K562 (cell line): ENCODE data around the gene CCNL2. TPM values are rescaled to one million over a fixed set of nuclear protein-coding genes. Genes with fewer than 3 reads are reported as not detected.
A peak's percentile ranks its signal among the peaks of the same experiment; 100 is the strongest.

Source experiments
- MTA3 ChIP-seq: fragments of 450-650 bp; formaldehyde crosslinking; IDR thresholded peaks from 2 replicates; pipeline ENCODE4 v1.6.1; 2017; ENCODE audit warnings: mild to moderate bottlenecking, borderline replicate concordance
- PHF8 ChIP-seq: fragments of 200-600 bp; sonication (generic); IDR thresholded peaks from 2 replicates; pipeline ENCODE4 v1.6.1; 2012; ENCODE audit warnings: mixed run types, mild to moderate bottlenecking, inconsistent platforms, low read length, moderate library complexity, borderline replicate concordance
- ZNF583 ChIP-seq: fragments of 250-450 bp; sonication (Bioruptor Pico); IDR thresholded peaks from 2 replicates; pipeline ENCODE4 v1.4.0; 2020
- polyA plus RNA-seq, 8 experiments: library from polyadenylated mRNA; depleted of rRNA in 4 of 8; stranded (reverse) in 5 of 8; unstranded in 3 of 8; fragments of >200 nt; fragmentation: Nextera tagmentation in 2 of 8; fragmentation: Illumina TruSeq in 1 of 8; extraction: Ambion mirVana in 2 of 8; extraction: Trizol in 1 of 8; gene quantifications; 2 replicates each; pipeline versions ENCODE4 v1.2.1 to v1.2.3, GENCODE V29; 2011 to 2014; ENCODE audit warnings: inconsistent platforms in 1 of 8, missing spikeins in 1 of 8
- total RNA-seq, 7 experiments: library from RNA; depleted of rRNA in 6 of 7; stranded (reverse); fragments of >200 nt in 6 of 7; fragmentation: Illumina TruSeq in 2 of 7; extraction: Trizol in 2 of 7; gene quantifications; 2 replicates each; pipeline versions ENCODE4 v1.2.1 to v1.2.3, GENCODE V29; 2011 to 2021; ENCODE audit warnings: low replicate concordance in 1 of 7
- TF ChIP-seq, protein P1 (sequence below), 2 experiments: fragments of 450-650 bp; formaldehyde crosslinking in 1 of 2; IDR thresholded peaks; 2 replicates each; pipeline versions ENCODE4 v1.4.0 to v1.6.1; 2014 to 2020; ENCODE audit warnings: mild to moderate bottlenecking in 2 of 2, borderline replicate concordance in 1 of 2, low read depth in 1 of 2
- TF ChIP-seq, protein P2 (sequence below): fragments of 200-400 bp; formaldehyde crosslinking; IDR thresholded peaks from 2 replicates; pipeline ENCODE4 v1.6.1; 2017; ENCODE audit warnings: mild to moderate bottlenecking, low read depth, low read length, moderate library complexity
- TF ChIP-seq, protein P3 (sequence below): sonication (generic); formaldehyde crosslinking; IDR thresholded peaks from 2 replicates; pipeline ENCODE4 v1.8.1; 2022; ENCODE audit warnings: missing genetic modification reagents

The CCNL2 gene
- total and polyA plus RNA-seq, 9 of the 15 experiments (the other 6 are each of a cell fraction or from before 2014, with no cell fraction given): 2.8 to 287 (median 94.5) TPM

DNA sequence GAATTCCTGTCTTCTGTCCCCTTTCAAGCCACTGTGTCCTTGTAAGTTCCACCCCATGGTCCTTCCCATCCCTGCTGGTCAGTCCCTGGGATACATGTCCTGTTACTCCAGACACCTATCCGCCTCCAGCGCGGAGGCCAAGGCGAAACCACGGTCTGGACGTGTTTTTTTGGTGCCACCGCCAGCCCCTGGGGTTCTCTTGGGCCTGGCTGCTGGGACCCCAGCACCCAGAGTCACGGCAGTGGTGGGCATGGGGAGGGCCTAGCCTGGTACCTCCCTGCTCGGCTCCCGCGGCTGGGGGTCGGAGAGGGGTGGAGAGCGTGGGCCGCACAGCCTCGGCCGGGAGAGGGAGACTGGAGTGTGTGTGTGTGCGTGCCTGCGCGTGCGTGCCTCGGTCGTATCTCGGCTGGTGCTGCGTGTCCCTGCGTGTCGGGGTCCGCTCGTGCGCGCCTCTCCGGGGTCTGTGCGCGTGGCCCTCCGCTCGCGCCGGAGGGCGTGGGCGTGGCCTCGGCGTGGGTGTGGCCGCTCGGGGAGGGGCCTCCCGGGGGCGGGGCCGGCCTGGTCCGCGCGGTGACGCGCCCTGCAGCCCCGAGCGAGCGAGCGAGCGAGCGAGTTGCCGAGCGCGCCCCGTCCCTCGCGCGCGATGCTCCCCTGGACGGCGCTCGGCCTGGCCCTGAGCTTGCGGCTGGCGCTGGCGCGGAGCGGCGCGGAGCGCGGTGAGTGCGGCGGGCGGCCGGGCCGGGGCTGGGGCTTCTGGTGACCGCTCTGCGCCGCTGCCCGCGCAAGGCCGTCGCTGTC, 36.2 kb upstream of the CCNL2 start, which contains the start of gene VWA1 (continued):
- TF ChIP-seq, protein P1, sequence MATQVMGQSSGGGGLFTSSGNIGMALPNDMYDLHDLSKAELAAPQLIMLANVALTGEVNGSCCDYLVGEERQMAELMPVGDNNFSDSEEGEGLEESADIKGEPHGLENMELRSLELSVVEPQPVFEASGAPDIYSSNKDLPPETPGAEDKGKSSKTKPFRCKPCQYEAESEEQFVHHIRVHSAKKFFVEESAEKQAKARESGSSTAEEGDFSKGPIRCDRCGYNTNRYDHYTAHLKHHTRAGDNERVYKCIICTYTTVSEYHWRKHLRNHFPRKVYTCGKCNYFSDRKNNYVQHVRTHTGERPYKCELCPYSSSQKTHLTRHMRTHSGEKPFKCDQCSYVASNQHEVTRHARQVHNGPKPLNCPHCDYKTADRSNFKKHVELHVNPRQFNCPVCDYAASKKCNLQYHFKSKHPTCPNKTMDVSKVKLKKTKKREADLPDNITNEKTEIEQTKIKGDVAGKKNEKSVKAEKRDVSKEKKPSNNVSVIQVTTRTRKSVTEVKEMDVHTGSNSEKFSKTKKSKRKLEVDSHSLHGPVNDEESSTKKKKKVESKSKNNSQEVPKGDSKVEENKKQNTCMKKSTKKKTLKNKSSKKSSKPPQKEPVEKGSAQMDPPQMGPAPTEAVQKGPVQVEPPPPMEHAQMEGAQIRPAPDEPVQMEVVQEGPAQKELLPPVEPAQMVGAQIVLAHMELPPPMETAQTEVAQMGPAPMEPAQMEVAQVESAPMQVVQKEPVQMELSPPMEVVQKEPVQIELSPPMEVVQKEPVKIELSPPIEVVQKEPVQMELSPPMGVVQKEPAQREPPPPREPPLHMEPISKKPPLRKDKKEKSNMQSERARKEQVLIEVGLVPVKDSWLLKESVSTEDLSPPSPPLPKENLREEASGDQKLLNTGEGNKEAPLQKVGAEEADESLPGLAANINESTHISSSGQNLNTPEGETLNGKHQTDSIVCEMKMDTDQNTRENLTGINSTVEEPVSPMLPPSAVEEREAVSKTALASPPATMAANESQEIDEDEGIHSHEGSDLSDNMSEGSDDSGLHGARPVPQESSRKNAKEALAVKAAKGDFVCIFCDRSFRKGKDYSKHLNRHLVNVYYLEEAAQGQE (IDR thresholded peaks at IDR 0.05; ENCODE audit: borderline replicate concordance): no peak
- TF ChIP-seq, protein P1 (CRISPR knock-in tag; IDR thresholded peaks at IDR 0.05; ENCODE audit: low read depth): 0 out of 2 replicates have a peak, but pooled peaks have one; percentile 6
- TF ChIP-seq, protein P2, sequence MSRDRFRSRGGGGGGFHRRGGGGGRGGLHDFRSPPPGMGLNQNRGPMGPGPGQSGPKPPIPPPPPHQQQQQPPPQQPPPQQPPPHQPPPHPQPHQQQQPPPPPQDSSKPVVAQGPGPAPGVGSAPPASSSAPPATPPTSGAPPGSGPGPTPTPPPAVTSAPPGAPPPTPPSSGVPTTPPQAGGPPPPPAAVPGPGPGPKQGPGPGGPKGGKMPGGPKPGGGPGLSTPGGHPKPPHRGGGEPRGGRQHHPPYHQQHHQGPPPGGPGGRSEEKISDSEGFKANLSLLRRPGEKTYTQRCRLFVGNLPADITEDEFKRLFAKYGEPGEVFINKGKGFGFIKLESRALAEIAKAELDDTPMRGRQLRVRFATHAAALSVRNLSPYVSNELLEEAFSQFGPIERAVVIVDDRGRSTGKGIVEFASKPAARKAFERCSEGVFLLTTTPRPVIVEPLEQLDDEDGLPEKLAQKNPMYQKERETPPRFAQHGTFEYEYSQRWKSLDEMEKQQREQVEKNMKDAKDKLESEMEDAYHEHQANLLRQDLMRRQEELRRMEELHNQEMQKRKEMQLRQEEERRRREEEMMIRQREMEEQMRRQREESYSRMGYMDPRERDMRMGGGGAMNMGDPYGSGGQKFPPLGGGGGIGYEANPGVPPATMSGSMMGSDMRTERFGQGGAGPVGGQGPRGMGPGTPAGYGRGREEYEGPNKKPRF: no peak
- TF ChIP-seq PHF8 (peak; percentile 57; the same call in 1 of the 2 replicates), MTA3 (peak; percentile 84; the same call in 1 of the 2 replicates), ZNF583 (CRISPR knock-in tag) (no peak)
- TF ChIP-seq, protein P3, sequence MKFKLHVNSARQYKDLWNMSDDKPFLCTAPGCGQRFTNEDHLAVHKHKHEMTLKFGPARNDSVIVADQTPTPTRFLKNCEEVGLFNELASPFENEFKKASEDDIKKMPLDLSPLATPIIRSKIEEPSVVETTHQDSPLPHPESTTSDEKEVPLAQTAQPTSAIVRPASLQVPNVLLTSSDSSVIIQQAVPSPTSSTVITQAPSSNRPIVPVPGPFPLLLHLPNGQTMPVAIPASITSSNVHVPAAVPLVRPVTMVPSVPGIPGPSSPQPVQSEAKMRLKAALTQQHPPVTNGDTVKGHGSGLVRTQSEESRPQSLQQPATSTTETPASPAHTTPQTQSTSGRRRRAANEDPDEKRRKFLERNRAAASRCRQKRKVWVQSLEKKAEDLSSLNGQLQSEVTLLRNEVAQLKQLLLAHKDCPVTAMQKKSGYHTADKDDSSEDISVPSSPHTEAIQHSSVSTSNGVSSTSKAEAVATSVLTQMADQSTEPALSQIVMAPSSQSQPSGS (CRISPR knock-in tag): no peak
- TF ChIP-seq, all 486 proteins: peak for 67
